H1 (cell line): Measurements from ENCODE around the gene EID1. TPM values are rescaled to one million over a fixed set of nuclear protein-coding genes. Genes with fewer than 3 reads are reported as not detected.

Experiments
- CTCF ChIA-PET: fragments of 300-600 bp; sonication (Branson Sonifier 250); formaldehyde crosslinking; loops from one replicate; lab custom pipeline; 2021; ENCODE audit not compliant: partially characterized antibody; lab: Charles Lee
- POLR2A ChIA-PET: fragments of 300-600 bp; sonication (Branson Sonifier 250); formaldehyde crosslinking; loops from one replicate; lab custom pipeline; 2021; ENCODE audit warnings: inconsistent platforms; ENCODE audit not compliant: partially characterized antibody; lab: Charles Lee
- DNase-seq, 2 experiments: peaks; one replicate each; pipeline versions ENCODE4 v3.0.0 to v3.0.0-alpha.2; 2010 to 2022; ENCODE audit warnings: low spot score in 2 of 2, low read depth in 1 of 2, mixed read lengths in 1 of 2
- FAIRE-seq: peaks from 2 replicates; lab custom pipeline; 2011; peaks lifted over from hg19 to GRCh38; lab: Jason Lieb, UNC
- H2AFZ ChIP-seq: 2 replicates; pipeline ENCODE4 v1.8.1; 2012; ENCODE audit warnings: low read length, inconsistent platforms
- H2AK5ac ChIP-seq: 2 replicates; pipeline ENCODE4 v1.6.1; 2013; ENCODE audit warnings: low read depth, low read length
- H2BK120ac ChIP-seq: replicated peaks from 2 replicates; pipeline ENCODE3; 2013; ENCODE audit warnings: low read depth, low read length, inconsistent platforms
- H2BK12ac ChIP-seq: 2 replicates; pipeline ENCODE4 v1.6.1; 2013; ENCODE audit warnings: low read depth, low read length
- H2BK15ac ChIP-seq: 2 replicates; pipeline ENCODE4 v1.6.1; 2013; ENCODE audit warnings: low read length
- H2BK20ac ChIP-seq: 2 replicates; pipeline ENCODE4 v1.6.1; 2013; ENCODE audit warnings: low read length
- H2BK5ac ChIP-seq: 2 replicates; pipeline ENCODE4 v1.6.1; 2013; ENCODE audit warnings: low read depth, low read length
- H3K14ac ChIP-seq: 2 replicates; pipeline ENCODE4 v1.6.1; 2013; ENCODE audit warnings: inconsistent platforms; ENCODE audit not compliant: insufficient read length
- H3K18ac ChIP-seq: 2 replicates; pipeline ENCODE4 v1.6.1; 2013; ENCODE audit warnings: low read length; ENCODE audit errors: extremely low read depth
- H3K23ac ChIP-seq: 2 replicates; pipeline ENCODE4 v1.6.1; 2013; ENCODE audit warnings: inconsistent platforms; ENCODE audit not compliant: insufficient read length
- H3K23me2 ChIP-seq: 2 replicates; pipeline ENCODE4 v1.6.1; 2013; ENCODE audit warnings: low read depth, low read length
- H3K27ac ChIP-seq: 2 replicates; pipeline ENCODE4 v1.6.1; 2011; ENCODE audit warnings: low read depth, low read length, inconsistent platforms
- H3K27me3 ChIP-seq, 4 experiments: replicated peaks in 1 of 4; 1 replicate in 1 of 4; 2 replicates in 3 of 4; pipeline versions ENCODE4 v1.6.1 to v1.8.1; 2011 to 2013; ENCODE audit warnings: low read length in 3 of 4, mild to moderate bottlenecking in 3 of 4, inconsistent platforms in 2 of 4, mixed read lengths in 2 of 4, moderate library complexity in 1 of 4; ENCODE audit not compliant: control insufficient read depth in 3 of 4, insufficient read depth in 3 of 4; ENCODE audit errors: extremely low read depth in 1 of 4
- H3K36me3 ChIP-seq, 4 experiments: 2 replicates each; pipeline versions ENCODE4 v1.6.1 to v1.8.1; 2011 to 2013; ENCODE audit warnings: mild to moderate bottlenecking in 4 of 4, low read length in 3 of 4, moderate library complexity in 2 of 4, control low read depth in 1 of 4, inconsistent platforms in 1 of 4; ENCODE audit not compliant: insufficient read depth in 4 of 4, control insufficient read depth in 2 of 4
- H3K4ac ChIP-seq: replicated peaks from 2 replicates; pipeline ENCODE3; 2013; ENCODE audit warnings: low read length, low read depth, mixed read lengths, inconsistent platforms; ENCODE audit not compliant: insufficient read length
- H3K4me1 ChIP-seq, 4 experiments: replicated peaks in 1 of 4; 1 replicate in 1 of 4; 2 replicates in 3 of 4; pipeline versions ENCODE4 v1.6.1 to v1.8.1; 2011 to 2013; ENCODE audit warnings: low read length in 3 of 4, inconsistent platforms in 2 of 4, mixed read lengths in 1 of 4; ENCODE audit not compliant: insufficient read depth in 4 of 4, control insufficient read depth in 3 of 4
- H3K4me2 ChIP-seq, 2 experiments: 2 replicates each; pipeline versions ENCODE4 v1.6.1 to v1.8.1; 2011 to 2013; ENCODE audit warnings: low read depth in 2 of 2, low read length in 2 of 2, control low read depth in 1 of 2, inconsistent platforms in 1 of 2, mild to moderate bottlenecking in 1 of 2; ENCODE audit not compliant: insufficient read depth in 1 of 2
- H3K4me3 ChIP-seq, 4 experiments: fragments of 200-600, 300-600 bp in 1 of 4; sonication (generic), shearing (Covaris generic), sonication (Bioruptor Twin) in 1 of 4; 2 replicates each; pipeline versions ENCODE4 v1.5.1 to v1.8.1; 2011 to 2016; ENCODE audit warnings: low read length in 4 of 4, low read depth in 3 of 4, control low read depth in 2 of 4, inconsistent platforms in 2 of 4, mild to moderate bottlenecking in 2 of 4, mixed read lengths in 1 of 4, moderate library complexity in 1 of 4; ENCODE audit not compliant: insufficient read depth in 2 of 4; ENCODE audit errors: extremely low read depth in 1 of 4
- H3K56ac ChIP-seq: replicated peaks from 2 replicates; pipeline ENCODE3; 2013; ENCODE audit warnings: low read depth, mild to moderate bottlenecking, mixed read lengths, low read length, inconsistent platforms; ENCODE audit not compliant: insufficient read length
- H3K79me1 ChIP-seq: 2 replicates; pipeline ENCODE4 v1.6.1; 2013; ENCODE audit warnings: low read depth, low read length, control low read depth
- H3K79me2 ChIP-seq, 2 experiments: 2 replicates each; pipeline versions ENCODE4 v1.6.1 to v1.8.1; 2012 to 2013; ENCODE audit warnings: low read length in 2 of 2, mild to moderate bottlenecking in 2 of 2, inconsistent platforms in 1 of 2; ENCODE audit not compliant: insufficient read depth in 2 of 2, control insufficient read depth in 1 of 2
- H3K9ac ChIP-seq, 4 experiments: replicated peaks in 1 of 4; 1 replicate in 1 of 4; 2 replicates in 3 of 4; pipeline versions ENCODE4 v1.6.1 to v1.8.1; 2011 to 2013; ENCODE audit warnings: low read depth in 3 of 4, low read length in 3 of 4, control low read depth in 2 of 4, mild to moderate bottlenecking in 2 of 4, moderate library complexity in 2 of 4, inconsistent platforms in 1 of 4; ENCODE audit errors: extremely low read depth in 1 of 4
- H3K9me3 ChIP-seq, 2 experiments: 2 replicates each; pipeline versions ENCODE4 v1.6.1 to v1.8.1; 2012 to 2013; ENCODE audit warnings: mild to moderate bottlenecking in 2 of 2, moderate library complexity in 2 of 2, control low read depth in 1 of 2, inconsistent platforms in 1 of 2, low read depth in 1 of 2, low read length in 1 of 2, mixed read lengths in 1 of 2; ENCODE audit not compliant: insufficient read depth in 2 of 2
- H4K20me1 ChIP-seq, 2 experiments: replicated peaks in 1 of 2; 2 replicates each; pipeline versions ENCODE3 to v1.8.1; 2011 to 2013; ENCODE audit warnings: inconsistent platforms in 2 of 2, low read length in 2 of 2, mild to moderate bottlenecking in 1 of 2; ENCODE audit not compliant: insufficient read depth in 2 of 2, control insufficient read depth in 1 of 2
- H4K5ac ChIP-seq: 2 replicates; pipeline ENCODE4 v1.6.1; 2013; ENCODE audit warnings: low read length, low read depth, mixed read lengths, inconsistent platforms; ENCODE audit not compliant: insufficient read length
- H4K8ac ChIP-seq: 2 replicates; pipeline ENCODE4 v1.8.0; 2013; ENCODE audit warnings: mild to moderate bottlenecking, moderate library complexity, low read length, inconsistent platforms; ENCODE audit not compliant: insufficient read depth; ENCODE audit errors: extremely low read depth
- H4K91ac ChIP-seq: replicated peaks from 2 replicates; pipeline ENCODE3; 2013; ENCODE audit warnings: low read length, mixed read lengths, inconsistent platforms; ENCODE audit not compliant: insufficient read length
- BRCA1 ChIP-seq: IDR thresholded peaks from 2 replicates; pipeline ENCODE4 v1.6.1; 2012; ENCODE audit warnings: low read depth, low read length, improper control_type of control experiment
- CHD1 ChIP-seq: IDR thresholded peaks from 2 replicates; pipeline ENCODE4 v1.6.1; 2012; ENCODE audit warnings: low read depth, low read length, improper control_type of control experiment
- CREB1 ChIP-seq: IDR thresholded peaks from 2 replicates; pipeline ENCODE4 v1.6.1; 2012; ENCODE audit warnings: inconsistent platforms
- CTCF ChIP-seq, 3 experiments: IDR thresholded peaks; 1 replicate in 2 of 3; 2 replicates in 1 of 3; pipeline versions ENCODE4 v1.5.1 to v1.6.1; 2011; ENCODE audit warnings: low read length in 3 of 3, mild to moderate bottlenecking in 3 of 3, inconsistent platforms in 2 of 3, low read depth in 1 of 3, moderate library complexity in 1 of 3; ENCODE audit not compliant: insufficient read depth in 1 of 3; ENCODE audit errors: control extremely low read depth in 1 of 3
- FOSL1 ChIP-seq: IDR thresholded peaks from 2 replicates; pipeline ENCODE4 v1.6.1; 2011; ENCODE audit warnings: mild to moderate bottlenecking, low read depth, low read length, moderate library complexity; ENCODE audit not compliant: insufficient read depth
- MAX ChIP-seq: IDR thresholded peaks from 2 replicates; pipeline ENCODE4 v1.6.1; 2012; ENCODE audit warnings: inconsistent platforms
- POU5F1 ChIP-seq: IDR thresholded peaks from 2 replicates; pipeline ENCODE4 v1.6.1; 2011; ENCODE audit warnings: low read depth, mild to moderate bottlenecking, low read length, moderate library complexity
- SAP30 ChIP-seq: fragments of 300-600 bp; sonication (generic); IDR thresholded peaks from 2 replicates; pipeline ENCODE4 v1.7.1; 2012; ENCODE audit warnings: low read length, moderate library complexity, mild to moderate bottlenecking, inconsistent platforms; ENCODE audit not compliant: insufficient read depth, insufficient replicate concordance
- SIRT6 ChIP-seq: IDR thresholded peaks from one replicate; pipeline ENCODE4 v1.7.1; 2012; ENCODE audit warnings: low read length, inconsistent platforms
- SUZ12 ChIP-seq: fragments of 200-600 bp; sonication (generic); IDR thresholded peaks from 2 replicates; pipeline ENCODE4 v1.6.1; 2012; ENCODE audit warnings: mild to moderate bottlenecking, inconsistent platforms, low read length, moderate library complexity, mixed read lengths
- TAF1 ChIP-seq: IDR thresholded peaks from 2 replicates; pipeline ENCODE4 v1.6.1; 2011; ENCODE audit warnings: mild to moderate bottlenecking, low read depth, low read length
- TAF7 ChIP-seq: optimal IDR thresholded peaks from 2 replicates; pipeline ENCODE3; 2011; ENCODE audit warnings: low read depth, mild to moderate bottlenecking, inconsistent platforms, low read length, moderate library complexity, borderline replicate concordance
- whole genome bisulfite sequencing, 2 experiments: shearing (Covaris generic) in 1 of 2; methylation state at CpG; one replicate each; pipeline versions ENCODE4 v1.1.6 to v1.1.7; 2013 to 2015; ENCODE audit warnings: low lambda C conversion rate in 2 of 2, mixed read lengths in 2 of 2, inconsistent platforms in 1 of 2, low coverage in 1 of 2, missing lambda C conversion rate in 1 of 2; ENCODE audit not compliant: insufficient replicate concordance in 2 of 2, insufficient coverage in 1 of 2, insufficient read length in 1 of 2; ENCODE audit errors: extremely low coverage in 1 of 2, missing lambda C conversion rate in 1 of 2; 5-methylcytosine and 5-hydroxymethylcytosine counted together
- polyA plus RNA-seq, 7 experiments: library from polyadenylated mRNA; depleted of rRNA in 3 of 7; stranded (reverse) in 5 of 7; unstranded in 2 of 7; fragments of >200 nt in 5 of 7; fragments of 200-250 nt in 2 of 7; gene quantifications; 1 replicate in 5 of 7; 2 replicates in 1 of 7; 4 replicates in 1 of 7; pipeline versions ENCODE4 v1.2.1 to v1.2.3, GENCODE V29; 2011 to 2013; ENCODE audit warnings: missing spikeins in 2 of 7, mixed read lengths in 2 of 7
- total RNA-seq: library from RNA; stranded (reverse); fragmentation: NEBNext Ultra II Directional; extraction: Animal tissue kit (Norgen Biotek cat#: 25700); gene quantifications from 2 replicates; pipeline ENCODE4 v1.2.1, GENCODE V29; 2021

The EID1 gene
- total and polyA plus RNA-seq, 2 of the 8 experiments (the other 6 are each of a cell fraction or from before 2014, with no cell fraction given) = 101 to 110 TPM

GRCh38 chr15:48868536-48868935, 9.4 kb upstream of the EID1 start:
- no peak overlapping the region for H2AK5ac ChIP-seq
- H3K18ac ChIP-seq = no peak overlapping the region
- 81% methylated on average over 2 of the region's 2 CpGs; no CpG with 5 or more reads in 1 of the 2 experiments for WGBS, 2 experiments
- no peak overlapping the region for H2BK5ac ChIP-seq
- no peak overlapping the region for H2AFZ ChIP-seq
- no peak overlapping the region for H2BK12ac ChIP-seq
- H3K79me1 ChIP-seq = no peaks in the 10 kb centered on the region
- H4K8ac ChIP-seq = no peak overlapping the region
- H2BK120ac ChIP-seq = no peak overlapping the region
- no peaks in the 10 kb centered on the region for H4K20me1 ChIP-seq
- no peak overlapping the region for H4K5ac ChIP-seq
- H2BK15ac ChIP-seq = no peak overlapping the region
- FAIRE-seq = no peak
- no peak overlapping the region for H3K4me3 ChIP-seq
- DNase-seq = no peak
- H3K4me2 ChIP-seq = no peak overlapping the region
- no peaks in the 10 kb centered on the region for H3K36me3 ChIP-seq
- no peaks in the 10 kb centered on the region for H3K23me2 ChIP-seq
- no peak overlapping the region for H3K56ac ChIP-seq
- no peak overlapping the region for H3K23ac ChIP-seq
- H3K9ac ChIP-seq = no peak overlapping the region
- CTCF ChIA-PET = interaction anchor here (0.7 to 1.5 kb wide), 2 partner anchors 85 to 97 kb away, joined by 4 read pairs; no protein-coding TSS in a partner anchor
- H2BK20ac ChIP-seq = no peak overlapping the region
- no peaks in the 10 kb centered on the region for H3K27me3 ChIP-seq
- no peak overlapping the region for H3K27ac ChIP-seq
- H3K4ac ChIP-seq = no peak overlapping the region
- 0 out of 7 replicates have a peak, but pooled peaks cover 0 to 3% (median 0%) of the 10 kb centered on the region in 4 experiments for H3K4me1 ChIP-seq
- POLR2A ChIA-PET = interaction anchor here (1.4 kb wide), 1 partner anchor 9 kb away, joined by 4 read pairs; the partner anchor contains the start of gene EID1
- no peaks in the 10 kb centered on the region for H3K9me3 ChIP-seq
- no peak overlapping the region for H4K91ac ChIP-seq
- H3K14ac ChIP-seq = no peak overlapping the region
- H3K79me2 ChIP-seq = no peaks in the 10 kb centered on the region
- TF ChIP-seq MAX (no peak), TAF1 (no peak), BRCA1 (no peak), SUZ12 (no peak), SIRT6 (no peak), POU5F1 (no peak), SAP30 (no peak), FOSL1 (no peak), CHD1 (no peak), TAF7 (no peak), CREB1 (no peak), CTCF (IDR thresholded peaks at IDR 0.05; ENCODE audit: control extremely low read depth in 1 of 3, insufficient read depth in 1 of 3, low read depth in 1 of 3, low read length in 3 of 3) (no peak)
